WTC11 (cell line): ENCODE data around the gene BOK.

Experiments used
- ATF2 ChIP-seq: sonication (generic); formaldehyde crosslinking; IDR thresholded peaks from 2 replicates; pipeline ENCODE4 v1.8.1; 2022; ENCODE audit warnings: low read depth, missing genetic modification reagents, borderline replicate concordance
- ATF3 ChIP-seq: sonication (generic); formaldehyde crosslinking; conservative IDR thresholded peaks from 2 replicates; pipeline ENCODE4 v1.8.1; 2022; ENCODE audit warnings: mild to moderate bottlenecking, missing genetic modification reagents
- CREB1 ChIP-seq: sonication (generic); formaldehyde crosslinking; IDR thresholded peaks from 2 replicates; pipeline ENCODE4 v1.8.0; 2023; ENCODE audit warnings: mild to moderate bottlenecking, missing genetic modification reagents
- CTCF ChIP-seq: fragments of 200-600 bp; IDR thresholded peaks from 2 replicates; pipeline ENCODE4 v1.8.0; 2022; ENCODE audit warnings: antibody characterized with exemption
- E2F1 ChIP-seq: sonication (generic); formaldehyde crosslinking; IDR thresholded peaks from 2 replicates; pipeline ENCODE4 v1.8.0; 2022; ENCODE audit warnings: mild to moderate bottlenecking, missing genetic modification reagents
- ETV6 ChIP-seq: sonication (generic); formaldehyde crosslinking; IDR thresholded peaks from 2 replicates; pipeline ENCODE4 v1.8.1; 2022; ENCODE audit warnings: mild to moderate bottlenecking, missing genetic modification reagents
- FOXJ3 ChIP-seq: sonication (generic); formaldehyde crosslinking; IDR thresholded peaks from 2 replicates; pipeline ENCODE4 v1.9.0; 2021; ENCODE audit warnings: missing genetic modification reagents, mild to moderate bottlenecking, borderline replicate concordance
- FOXP1 ChIP-seq: sonication (generic); formaldehyde crosslinking; IDR thresholded peaks from 2 replicates; pipeline ENCODE4 v1.8.0; 2022; ENCODE audit warnings: missing genetic modification reagents, mild to moderate bottlenecking, moderate library complexity, borderline replicate concordance
- NR1H2 ChIP-seq: sonication (generic); formaldehyde crosslinking; IDR thresholded peaks from 2 replicates; pipeline ENCODE4 v1.9.0; 2021; ENCODE audit warnings: mild to moderate bottlenecking, moderate library complexity, missing genetic modification reagents
- NR3C1 ChIP-seq: sonication (generic); formaldehyde crosslinking; conservative IDR thresholded peaks from 2 replicates; pipeline ENCODE4 v1.8.1; 2023; ENCODE audit warnings: low read depth, mild to moderate bottlenecking, missing genetic modification reagents
- PRDM15 ChIP-seq: sonication (generic); formaldehyde crosslinking; IDR thresholded peaks from 2 replicates; pipeline ENCODE4 v1.8.0; 2022; ENCODE audit warnings: missing genetic modification reagents
- ZNF281 ChIP-seq: sonication (generic); formaldehyde crosslinking; IDR thresholded peaks from 2 replicates; pipeline ENCODE4 v1.8.0; 2023; ENCODE audit warnings: mild to moderate bottlenecking, missing genetic modification reagents

- TF ChIP-seq FOXP1 (no peak), NR3C1 (CRISPR knock-in tag) (no peak), ATF3 (CRISPR knock-in tag) (no peak), ZNF281 (CRISPR knock-in tag) (no peak), CTCF (no peak), E2F1 (CRISPR knock-in tag) (no peak), PRDM15 (CRISPR knock-in tag) (no peak), ETV6 (CRISPR knock-in tag) (no peak), FOXJ3 (CRISPR knock-in tag) (no peak), ATF2 (CRISPR knock-in tag) (no peak), CREB1 (CRISPR knock-in tag) (no peak), NR1H2 (no peak)
These were observed 18.8 kb upstream of the BOK start for GRCh38 chr2:241539616-241540374.
